Central memory CD8-positive, alpha-beta T cell (primary cell): Measurements from ENCODE around the gene FCRL6.
A peak's percentile ranks its signal among the peaks of the same experiment; 100 is the strongest.

ENCODE experiments used
- ATAC-seq: fragments of 150-1000 bp; cut with Tn5 transposase; replicated peaks from 2 replicates; pipeline ENCODE4 v1.10.0; 2022; ENCODE audit warnings: mild to moderate bottlenecking, moderate FRiP score, moderate number of reproducible peaks; ENCODE audit not compliant: poor library complexity, severe bottlenecking; ENCODE audit errors: extremely low read depth
- DNase-seq, 2 donors: peaks; one replicate each; pipeline ENCODE4 v3.0.0; 2021; ENCODE audit warnings: low spot score in 2 of 2
- H3K27ac Mint-ChIP-seq: one replicate; pipeline ENCODE4 v1.8.0; 2022; ENCODE audit warnings: low read depth, mild to moderate bottlenecking, moderate library complexity, mixed read lengths
- H3K27me3 Mint-ChIP-seq: one replicate; pipeline ENCODE4 v1.8.0; 2022; ENCODE audit warnings: mixed read lengths
- H3K36me3 Mint-ChIP-seq: one replicate; pipeline ENCODE4 v1.8.0; 2022; ENCODE audit warnings: mild to moderate bottlenecking, moderate library complexity, mixed read lengths; ENCODE audit not compliant: insufficient read depth
- H3K4me1 Mint-ChIP-seq: one replicate; pipeline ENCODE4 v1.8.0; 2022; ENCODE audit warnings: mixed read lengths
- H3K4me3 Mint-ChIP-seq: one replicate; pipeline ENCODE4 v1.8.0; 2022; ENCODE audit warnings: mild to moderate bottlenecking, moderate library complexity, mixed read lengths
- H3K9me3 Mint-ChIP-seq: one replicate; pipeline ENCODE4 v1.8.0; 2022; ENCODE audit warnings: mixed read lengths

FCRL6 gene

DNA sequence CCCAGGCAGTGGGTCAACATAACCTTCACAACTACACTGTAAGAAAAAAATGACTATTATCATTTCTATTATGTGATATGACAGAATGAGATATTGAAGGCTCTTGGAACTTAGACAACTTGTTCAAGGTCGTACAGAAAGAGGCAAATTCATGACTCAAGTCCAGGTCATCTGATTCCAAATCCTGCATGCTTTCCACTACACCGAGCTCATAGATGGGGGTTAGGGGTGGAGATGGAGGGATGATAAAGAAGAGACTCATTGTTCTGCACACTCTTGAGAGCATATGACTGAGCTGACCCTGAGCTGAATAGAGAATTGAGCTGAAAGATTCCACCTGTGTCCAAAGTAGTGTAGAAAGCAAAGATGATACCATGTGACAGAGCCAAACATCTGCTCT is 2.8 kb downstream of the FCRL6 start:
- H3K36me3 Mint-ChIP-seq: peaks cover 41% of the 10 kb centered on the region
- H3K4me1 Mint-ChIP-seq: peaks cover 81% of the 10 kb centered on the region
- H3K9me3 Mint-ChIP-seq: no peaks in the 10 kb centered on the region
- H3K27me3 Mint-ChIP-seq: no peaks in the 10 kb centered on the region
- H3K4me3 Mint-ChIP-seq: peak overlapping the region; percentile 83
- peak overlapping the region; percentile 94 for H3K27ac Mint-ChIP-seq
- DNase-seq (no peak), ATAC-seq (no peak)

DNA sequence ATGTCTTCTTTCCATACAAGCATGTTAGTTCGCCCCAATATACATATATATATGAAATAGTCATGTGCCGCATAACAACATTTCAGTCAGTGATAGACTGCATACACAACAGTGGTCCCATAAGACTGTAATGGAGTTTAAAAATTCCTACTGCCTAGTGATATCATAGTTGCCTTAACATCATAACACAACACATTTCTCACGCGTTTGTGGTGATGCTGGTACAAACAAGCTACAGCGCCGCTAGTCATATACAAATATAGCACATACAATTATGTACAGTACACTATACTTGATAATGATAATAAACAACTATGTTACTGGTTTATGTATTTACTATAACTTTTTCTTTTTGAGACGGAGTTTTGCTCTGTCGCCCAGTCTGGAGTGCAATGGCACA is 13.8 kb downstream of the FCRL6 start:
- H3K36me3 Mint-ChIP-seq: peaks cover 27% of the 10 kb centered on the region
- peaks cover 55% of the 10 kb centered on the region for H3K4me1 Mint-ChIP-seq
- ATAC-seq (no peak), DNase-seq (no peak)
- H3K27me3 Mint-ChIP-seq: no peaks in the 10 kb centered on the region
- no peaks in the 10 kb centered on the region for H3K9me3 Mint-ChIP-seq
- no peak overlapping the region for H3K27ac Mint-ChIP-seq
- no peak overlapping the region for H3K4me3 Mint-ChIP-seq

- Mint-ChIP-seq H3K27ac (peak overlapping the region; percentile 41), H3K36me3 (peaks cover 22% of the 10 kb centered on the region), H3K9me3 (no peaks in the 10 kb centered on the region), H3K27me3 (no peaks in the 10 kb centered on the region), H3K4me1 (peaks cover 58% of the 10 kb centered on the region), H3K4me3 (no peak overlapping the region)
- DNase-seq (no peak), ATAC-seq (no peak)
Observed at GRCh38 chr1:159817276-159818041, 15.3 kb downstream of the FCRL6 start.

DNA sequence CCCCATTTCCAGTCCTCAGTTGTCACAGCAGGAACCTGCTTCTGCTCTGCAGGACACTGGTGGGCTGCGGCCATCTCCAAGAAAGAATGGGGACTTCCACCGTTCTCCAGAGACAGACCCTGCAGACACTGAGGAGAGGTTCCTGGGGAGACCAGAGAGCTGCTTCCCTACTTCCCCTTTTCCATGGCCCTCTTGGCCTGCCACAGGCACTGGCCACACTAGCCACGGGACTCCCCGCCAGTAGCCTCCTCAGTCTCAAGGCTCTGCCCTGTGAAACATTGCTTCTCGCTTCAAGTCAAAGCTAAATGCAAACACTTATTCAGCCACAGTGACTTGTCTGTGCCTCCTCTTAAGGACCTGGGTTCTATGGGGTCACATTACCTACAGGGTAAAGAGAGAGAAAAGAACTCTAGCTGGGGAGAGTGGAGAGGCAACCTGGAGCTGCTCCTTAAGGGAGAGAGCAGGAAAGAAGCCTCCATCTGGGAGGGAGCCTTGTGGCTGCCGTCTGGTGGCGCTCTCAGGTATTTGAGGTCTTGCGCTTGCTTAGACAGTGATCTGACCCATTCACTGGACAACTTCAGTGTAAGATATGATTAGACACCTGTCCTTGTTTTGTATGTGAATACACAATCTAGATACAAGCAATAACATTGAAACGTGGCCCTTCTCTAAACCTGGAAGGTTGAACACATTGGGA is 19.2 kb downstream of the FCRL6 start:
- DNase-seq: no peak
- Mint-ChIP-seq H3K27me3 (no peaks in the 10 kb centered on the region), H3K9me3 (no peaks in the 10 kb centered on the region)

DNA sequence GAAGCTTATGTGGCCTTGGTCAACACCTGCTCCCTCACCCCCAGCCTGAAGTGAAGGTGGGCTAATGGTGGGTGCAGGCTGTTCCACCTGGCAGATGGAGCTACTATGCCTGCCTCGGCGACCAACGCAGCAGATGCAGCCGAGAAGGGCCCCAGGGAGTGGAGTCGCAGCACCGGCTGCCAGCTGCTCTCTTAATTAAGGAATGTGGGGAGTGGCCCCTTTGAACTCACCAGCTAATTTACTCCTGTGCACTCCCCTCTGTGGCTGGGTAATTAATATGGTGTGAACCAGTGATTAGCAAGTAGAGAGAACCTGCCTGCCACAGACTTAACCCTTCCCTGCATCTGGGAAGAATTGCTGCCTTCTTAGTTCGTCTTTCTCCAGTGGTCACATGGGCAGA is 21.2 kb downstream of the FCRL6 start:
- Mint-ChIP-seq H3K27ac (peak overlapping the region; percentile 64), H3K4me3 (peak overlapping the region; percentile 29), H3K9me3 (no peaks in the 10 kb centered on the region), H3K36me3 (peaks cover 16% of the 10 kb centered on the region), H3K4me1 (peaks cover 91% of the 10 kb centered on the region), H3K27me3 (no peaks in the 10 kb centered on the region)
- DNase-seq (no peak), ATAC-seq (no peak)

More for the DNA sequence above, 19.2 kb downstream of the FCRL6 start:
- ATAC-seq: no peak
- Mint-ChIP-seq H3K27ac (no peak overlapping the region), H3K36me3 (peaks cover 13% of the 10 kb centered on the region), H3K4me3 (no peak overlapping the region), H3K4me1 (peaks cover 73% of the 10 kb centered on the region)

GRCh38 chr1:159825564-159825963 is 23.4 kb downstream of the FCRL6 start:
- Mint-ChIP-seq H3K27ac (peak overlapping the region; percentile 75), H3K9me3 (peaks cover 7% of the 10 kb centered on the region), H3K36me3 (peaks cover 19% of the 10 kb centered on the region), H3K4me3 (peak overlapping the region; percentile 75), H3K27me3 (no peaks in the 10 kb centered on the region), H3K4me1 (peaks cover 96% of the 10 kb centered on the region)
- ATAC-seq (no peak), DNase-seq (no peak)

- peak within 1 kb of the TSS; percentile 75 for H3K4me3 Mint-ChIP-seq
- H3K4me1 Mint-ChIP-seq: peaks cover 96% of the 10 kb centered on the region
- ATAC-seq (peak; percentile 89), DNase-seq (peak; percentile 42 to 73)
- H3K27me3 Mint-ChIP-seq: no peaks in the 10 kb centered on the region
- H3K27ac Mint-ChIP-seq: peak within 1 kb of the TSS; percentile 75
- peaks cover 7% of the 10 kb centered on the region for H3K9me3 Mint-ChIP-seq
- peaks cover 19% of the 10 kb centered on the region for H3K36me3 Mint-ChIP-seq
Observed at GRCh38 chr1:159826441-159827101, 24.4 kb downstream of the FCRL6 start, which contains the start of gene SLAMF8. SLAMF8 (plus strand) TSS chr1:159826873; CDS start chr1:159826899, 26 bp downstream.

DNA sequence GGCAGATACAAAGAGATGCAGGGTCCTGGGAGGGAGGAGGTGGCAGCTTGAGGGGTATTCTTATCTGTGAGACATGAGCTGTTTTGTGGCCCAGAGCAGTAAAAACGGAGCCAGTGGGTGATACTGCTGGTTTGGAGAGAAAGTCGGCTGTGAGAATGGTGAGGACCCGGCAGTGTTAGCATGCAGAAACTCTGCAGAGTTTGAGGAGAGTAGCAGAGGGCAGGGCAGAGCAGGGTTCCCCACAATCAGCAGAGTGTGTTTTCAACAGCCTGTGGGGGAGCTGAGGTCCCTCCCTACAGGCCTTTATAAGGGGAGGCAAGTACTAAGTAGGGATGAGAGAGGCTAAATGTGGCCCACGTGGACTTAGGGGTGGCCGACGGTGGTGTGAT is 24.9 kb downstream of the FCRL6 start:
- Mint-ChIP-seq H3K9me3 (peaks cover 7% of the 10 kb centered on the region), H3K27me3 (no peaks in the 10 kb centered on the region), H3K4me3 (peak overlapping the region; percentile 75), H3K36me3 (peaks cover 19% of the 10 kb centered on the region), H3K27ac (peak overlapping the region; percentile 75), H3K4me1 (peaks cover 96% of the 10 kb centered on the region)
- ATAC-seq (peak; percentile 64), DNase-seq (peak in 1 of 2 donors; percentile 22)

DNA sequence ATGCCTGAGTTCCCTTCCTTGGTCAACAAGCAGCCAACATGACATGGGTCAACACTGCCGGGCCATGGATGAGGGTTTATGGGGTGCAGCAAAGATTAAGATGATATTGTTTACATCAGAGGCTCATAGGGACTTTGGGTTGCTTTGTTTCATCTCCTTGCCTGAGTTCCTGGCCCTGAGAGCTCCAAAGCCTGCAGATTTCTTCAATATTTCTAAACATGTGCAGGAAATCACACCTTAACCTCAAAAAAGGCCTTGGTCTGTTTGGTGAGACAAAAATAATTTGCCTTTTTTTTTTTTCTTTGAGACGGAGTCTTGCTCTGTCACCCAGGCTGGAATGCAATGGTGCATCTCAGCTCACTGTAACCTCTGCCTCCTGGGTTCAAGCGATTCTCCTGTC is 25.4 kb downstream of the FCRL6 start:
- ATAC-seq: peak; percentile 51

GRCh38 chr1:159828176-159828575 is 26.0 kb downstream of the FCRL6 start:
- peaks cover 90% of the 10 kb centered on the region for H3K4me1 Mint-ChIP-seq
- H3K36me3 Mint-ChIP-seq: peaks cover 19% of the 10 kb centered on the region
- H3K27ac Mint-ChIP-seq: no peak overlapping the region
- no peak for DNase-seq
- no peaks in the 10 kb centered on the region for H3K27me3 Mint-ChIP-seq
- peaks cover 7% of the 10 kb centered on the region for H3K9me3 Mint-ChIP-seq
- ATAC-seq: no peak
- H3K4me3 Mint-ChIP-seq: peak overlapping the region; percentile 75

More for the DNA sequence above, 25.4 kb downstream of the FCRL6 start:
- peak in 1 of 2 donors; percentile 31 for DNase-seq
- H3K27me3 Mint-ChIP-seq: no peaks in the 10 kb centered on the region
- H3K4me3 Mint-ChIP-seq: peak overlapping the region; percentile 75
- peaks cover 96% of the 10 kb centered on the region for H3K4me1 Mint-ChIP-seq
- peaks cover 7% of the 10 kb centered on the region for H3K9me3 Mint-ChIP-seq
- H3K27ac Mint-ChIP-seq: peak overlapping the region; percentile 75
- peaks cover 19% of the 10 kb centered on the region for H3K36me3 Mint-ChIP-seq

GRCh38 chr1:159828581-159829272 is 26.6 kb downstream of the FCRL6 start:
- ATAC-seq (no peak), DNase-seq (no peak)
- Mint-ChIP-seq H3K4me1 (peaks cover 85% of the 10 kb centered on the region), H3K27me3 (no peaks in the 10 kb centered on the region), H3K36me3 (peaks cover 19% of the 10 kb centered on the region), H3K27ac (no peak overlapping the region), H3K9me3 (peaks cover 7% of the 10 kb centered on the region), H3K4me3 (peak overlapping the region; percentile 75)

- no peak overlapping the region for H3K27ac Mint-ChIP-seq
- H3K4me1 Mint-ChIP-seq: peaks cover 80% of the 10 kb centered on the region
- H3K9me3 Mint-ChIP-seq: peaks cover 7% of the 10 kb centered on the region
- ATAC-seq: no peak
- no peaks in the 10 kb centered on the region for H3K27me3 Mint-ChIP-seq
- H3K4me3 Mint-ChIP-seq: peak overlapping the region; percentile 75
- DNase-seq: no peak
- peaks cover 19% of the 10 kb centered on the region for H3K36me3 Mint-ChIP-seq
Observed at GRCh38 chr1:159829273-159829634, 27.1 kb downstream of the FCRL6 start.
